Transverse colon (tissue), 4 donors: ENCODE measurements around the gene JAZF1.

Experiments
- CTCF ChIP-seq, 5 experiments: fragments of 200-600 bp in 3 of 5; fragments of 450-650 bp in 2 of 5; sonication (generic) in 3 of 5; IDR thresholded peaks; 1 replicate in 2 of 5; 2 replicates in 3 of 5; pipeline ENCODE4 v1.5.1; 2016 to 2017; ENCODE audit warnings: antibody characterized with exemption in 5 of 5, inconsistent platforms in 3 of 5, mild to moderate bottlenecking in 2 of 5, moderate library complexity in 1 of 5
- EP300 ChIP-seq: sonication (generic); formaldehyde crosslinking; IDR thresholded peaks from one replicate; pipeline ENCODE4 v1.6.1; 2017; ENCODE audit warnings: antibody characterized with exemption, low read depth
- POLR2A ChIP-seq: fragments of 450-650 bp; IDR thresholded peaks from one replicate; pipeline ENCODE4 v1.6.1; 2016; ENCODE audit warnings: antibody characterized with exemption, mild to moderate bottlenecking, moderate library complexity
- POLR2AphosphoS5 ChIP-seq, 3 donors: sonication (generic); formaldehyde crosslinking; IDR thresholded peaks; one replicate each; pipeline ENCODE4 v1.6.1; 2016; ENCODE audit warnings: antibody characterized with exemption in 3 of 3

GRCh38 chr7:27994639-27995038 lies 186.0 kb downstream of the JAZF1 start:
- TF ChIP-seq EP300 (no peak), CTCF (IDR thresholded peaks at IDR 0.05) (no peak), POLR2AphosphoS5 (IDR thresholded peaks at IDR 0.05) (no peak), POLR2A (no peak)
